ENCODE results near the gene TIMM44.

DNA sequence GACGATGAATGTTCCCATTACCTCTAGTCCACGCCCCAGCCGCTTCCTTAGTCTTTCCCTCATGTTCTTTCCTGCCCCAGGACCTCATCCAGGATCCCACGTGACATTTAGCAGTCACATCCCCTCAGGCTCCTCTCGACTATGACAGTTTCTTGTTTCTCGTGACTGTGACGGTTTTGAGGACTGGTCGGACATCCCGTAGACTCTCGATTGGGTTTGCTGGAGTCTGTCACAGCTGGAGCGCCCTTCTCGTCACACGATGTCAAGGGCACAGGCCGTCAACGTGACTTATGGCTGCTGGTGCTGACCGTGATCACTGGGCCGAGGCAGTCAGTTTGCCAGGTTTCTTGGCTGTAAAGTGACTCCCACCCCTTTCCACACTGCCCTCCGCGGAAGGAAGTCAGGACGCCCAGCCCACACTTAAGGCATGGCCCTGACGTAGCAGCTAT lies 39.2 kb upstream of the TIMM44 start:
- TF ChIP-seq, protein P1, sequence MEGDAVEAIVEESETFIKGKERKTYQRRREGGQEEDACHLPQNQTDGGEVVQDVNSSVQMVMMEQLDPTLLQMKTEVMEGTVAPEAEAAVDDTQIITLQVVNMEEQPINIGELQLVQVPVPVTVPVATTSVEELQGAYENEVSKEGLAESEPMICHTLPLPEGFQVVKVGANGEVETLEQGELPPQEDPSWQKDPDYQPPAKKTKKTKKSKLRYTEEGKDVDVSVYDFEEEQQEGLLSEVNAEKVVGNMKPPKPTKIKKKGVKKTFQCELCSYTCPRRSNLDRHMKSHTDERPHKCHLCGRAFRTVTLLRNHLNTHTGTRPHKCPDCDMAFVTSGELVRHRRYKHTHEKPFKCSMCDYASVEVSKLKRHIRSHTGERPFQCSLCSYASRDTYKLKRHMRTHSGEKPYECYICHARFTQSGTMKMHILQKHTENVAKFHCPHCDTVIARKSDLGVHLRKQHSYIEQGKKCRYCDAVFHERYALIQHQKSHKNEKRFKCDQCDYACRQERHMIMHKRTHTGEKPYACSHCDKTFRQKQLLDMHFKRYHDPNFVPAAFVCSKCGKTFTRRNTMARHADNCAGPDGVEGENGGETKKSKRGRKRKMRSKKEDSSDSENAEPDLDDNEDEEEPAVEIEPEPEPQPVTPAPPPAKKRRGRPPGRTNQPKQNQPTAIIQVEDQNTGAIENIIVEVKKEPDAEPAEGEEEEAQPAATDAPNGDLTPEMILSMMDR (IDR thresholded peaks at IDR 0.05): no peak
- TF ChIP-seq POLR2A (IDR thresholded peaks at IDR 0.05): no peak

Measured in testis (tissue), 2 donors.